ENCODE results near the gene TINAG. TPM values are rescaled to one million over a fixed set of nuclear protein-coding genes. Genes with fewer than 3 reads are reported as not detected.
A peak's percentile ranks its signal among the peaks of the same experiment; 100 is the strongest.
"Not testable (repeated sequence)": the region's sequence is repeated elsewhere in the genome, so short reads cannot be mapped to it uniquely, and the experiment has no call there.

Gene TINAG
- total RNA-seq, 3 donors from 2014 or later: 25.2 to 55.5 (median 28.1) TPM

DNA sequence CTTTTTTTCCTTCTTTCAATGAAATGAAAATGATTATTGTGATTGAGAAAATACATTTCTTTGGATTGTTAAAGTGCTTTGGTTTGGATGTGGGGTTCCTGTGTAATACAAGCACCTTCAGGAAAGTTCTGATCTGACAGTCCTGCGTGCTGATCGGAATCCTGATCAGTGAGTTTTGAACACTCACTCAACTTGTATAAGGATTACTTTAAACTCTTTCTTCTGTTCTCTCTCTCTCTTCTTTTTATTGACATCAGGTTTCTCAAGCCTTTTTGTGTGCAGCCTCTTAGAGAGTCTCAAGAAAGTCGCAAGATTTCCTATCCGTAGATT lies 710 bp downstream of the TINAG start:
- H3K36me3 ChIP-seq (ENCODE audit: low read depth): no peaks in the 10 kb centered on the region
- intact Hi-C loops (cut with DNase I, micrococcal nuclease): no loop called here
- DNase-seq (peak in 1 of 3 donors; percentile 13), ATAC-seq (no peak)
- no peaks in the 10 kb centered on the region for H3K9me3 ChIP-seq
- peak overlapping the region; percentile 4 for H3K4me3 ChIP-seq
- peaks cover 4% of the 10 kb centered on the region for H3K4me1 ChIP-seq (ENCODE audit: low read depth)
- TF ChIP-seq, protein P1, sequence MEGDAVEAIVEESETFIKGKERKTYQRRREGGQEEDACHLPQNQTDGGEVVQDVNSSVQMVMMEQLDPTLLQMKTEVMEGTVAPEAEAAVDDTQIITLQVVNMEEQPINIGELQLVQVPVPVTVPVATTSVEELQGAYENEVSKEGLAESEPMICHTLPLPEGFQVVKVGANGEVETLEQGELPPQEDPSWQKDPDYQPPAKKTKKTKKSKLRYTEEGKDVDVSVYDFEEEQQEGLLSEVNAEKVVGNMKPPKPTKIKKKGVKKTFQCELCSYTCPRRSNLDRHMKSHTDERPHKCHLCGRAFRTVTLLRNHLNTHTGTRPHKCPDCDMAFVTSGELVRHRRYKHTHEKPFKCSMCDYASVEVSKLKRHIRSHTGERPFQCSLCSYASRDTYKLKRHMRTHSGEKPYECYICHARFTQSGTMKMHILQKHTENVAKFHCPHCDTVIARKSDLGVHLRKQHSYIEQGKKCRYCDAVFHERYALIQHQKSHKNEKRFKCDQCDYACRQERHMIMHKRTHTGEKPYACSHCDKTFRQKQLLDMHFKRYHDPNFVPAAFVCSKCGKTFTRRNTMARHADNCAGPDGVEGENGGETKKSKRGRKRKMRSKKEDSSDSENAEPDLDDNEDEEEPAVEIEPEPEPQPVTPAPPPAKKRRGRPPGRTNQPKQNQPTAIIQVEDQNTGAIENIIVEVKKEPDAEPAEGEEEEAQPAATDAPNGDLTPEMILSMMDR (IDR thresholded peaks at IDR 0.05): no peak

DNA sequence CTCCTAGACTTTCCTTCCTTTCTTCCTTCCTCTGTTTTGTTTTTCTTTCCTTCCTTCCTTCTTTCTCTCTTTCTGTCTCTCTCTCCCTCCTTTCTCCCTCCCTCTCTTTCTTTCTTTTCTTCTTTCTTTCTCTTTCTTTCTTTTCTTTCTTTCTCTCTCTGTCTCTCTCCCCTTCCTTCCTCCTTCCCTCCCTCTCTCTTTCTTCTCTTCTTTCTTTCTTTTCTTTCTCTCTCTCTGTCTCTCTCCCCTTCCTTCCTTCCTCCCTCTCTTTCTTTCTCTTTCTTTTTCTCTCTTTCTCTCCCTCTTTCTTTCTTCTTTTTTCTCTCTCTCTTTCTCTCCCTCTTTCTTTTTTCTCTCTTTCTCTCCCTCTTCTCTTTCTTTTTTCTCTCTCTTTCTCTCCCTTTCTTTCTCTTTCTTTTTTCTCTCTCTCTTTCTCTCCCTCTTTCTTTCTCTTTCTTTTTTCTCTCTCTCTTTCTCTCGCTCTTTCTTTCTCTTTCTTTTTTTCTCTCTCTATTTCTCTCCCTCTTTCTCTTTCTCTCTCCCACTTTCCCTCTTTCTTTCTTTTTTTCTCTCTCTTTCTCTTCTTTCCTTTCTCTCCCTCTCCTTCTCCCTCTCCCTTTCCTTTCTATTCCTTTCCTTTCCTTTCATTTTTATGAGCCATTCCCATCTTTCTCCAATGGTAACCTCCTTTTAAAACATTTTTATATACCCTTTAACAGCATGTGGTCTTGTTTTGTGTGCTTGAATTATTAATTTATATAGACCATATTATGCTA lies 2.3 kb downstream of the TINAG start:
- no peaks in the 10 kb centered on the region for H3K9me3 ChIP-seq
- ATAC-seq (no peak), DNase-seq (no peak)
- intact Hi-C loops (cut with DNase I, micrococcal nuclease): no loop called here
- peaks cover 4% of the 10 kb centered on the region for H3K4me1 ChIP-seq (ENCODE audit: low read depth)
- H3K4me3 ChIP-seq: no peak overlapping the region
- no peaks in the 10 kb centered on the region for H3K36me3 ChIP-seq (ENCODE audit: low read depth)
- TF ChIP-seq, protein P1 (IDR thresholded peaks at IDR 0.05): no peak

DNA sequence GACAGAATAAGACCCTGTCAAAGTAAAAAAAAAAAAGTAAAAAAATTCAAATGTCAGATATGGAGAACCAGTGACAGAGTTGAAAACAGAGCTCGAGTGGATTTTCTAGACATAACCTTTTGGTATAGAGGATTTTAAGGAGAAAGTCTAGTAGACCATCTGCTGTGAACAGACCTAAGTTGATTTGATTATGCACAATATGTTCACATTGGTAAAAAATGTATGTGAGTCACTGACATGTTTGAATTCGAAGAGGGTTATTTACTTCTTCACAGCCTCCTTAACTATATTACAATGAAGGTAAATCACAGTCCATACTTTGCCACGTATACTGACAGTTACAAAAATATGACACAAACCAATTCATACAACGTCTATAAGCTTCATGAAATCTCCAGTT lies 7.4 kb downstream of the TINAG start:
- ATAC-seq (no peak), DNase-seq (no peak)
- H3K36me3 ChIP-seq (ENCODE audit: low read depth): no peaks in the 10 kb centered on the region
- TF ChIP-seq, protein P1 (IDR thresholded peaks at IDR 0.05): no peak
- no peaks in the 10 kb centered on the region for H3K9me3 ChIP-seq
- peaks cover 4% of the 10 kb centered on the region for H3K4me1 ChIP-seq (ENCODE audit: low read depth)
- intact Hi-C loops (cut with DNase I, micrococcal nuclease): no loop called here
- H3K4me3 ChIP-seq: no peak overlapping the region

DNA sequence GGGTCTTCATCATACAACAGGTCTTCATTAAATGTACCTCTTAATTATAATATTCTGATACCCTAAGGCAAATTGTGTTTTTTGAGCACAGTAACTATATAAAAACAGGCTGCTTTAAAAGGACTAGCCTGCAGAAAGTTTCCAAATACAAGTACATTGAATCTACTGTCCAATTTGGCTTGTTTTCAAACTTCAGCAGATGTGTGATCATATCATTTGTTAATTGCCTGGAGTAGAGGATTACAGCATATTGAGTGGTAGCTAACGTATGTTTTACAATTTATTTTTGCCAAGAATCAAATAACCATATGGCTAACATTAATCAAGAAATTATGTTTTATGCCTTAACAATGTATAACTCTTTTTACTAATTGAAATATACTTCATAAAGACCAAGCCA lies 12.6 kb downstream of the TINAG start:
- Histone ChIP-seq H3K36me3 (ENCODE audit: low read depth) (no peaks in the 10 kb centered on the region), H3K9me3 (no peaks in the 10 kb centered on the region), H3K4me1 (ENCODE audit: low read depth) (no peaks in the 10 kb centered on the region), H3K4me3 (no peak overlapping the region)
- intact Hi-C loops (cut with DNase I, micrococcal nuclease): no loop called here
- TF ChIP-seq, protein P1 (IDR thresholded peaks at IDR 0.05): no peak
- DNase-seq (no peak), ATAC-seq (no peak)

DNA sequence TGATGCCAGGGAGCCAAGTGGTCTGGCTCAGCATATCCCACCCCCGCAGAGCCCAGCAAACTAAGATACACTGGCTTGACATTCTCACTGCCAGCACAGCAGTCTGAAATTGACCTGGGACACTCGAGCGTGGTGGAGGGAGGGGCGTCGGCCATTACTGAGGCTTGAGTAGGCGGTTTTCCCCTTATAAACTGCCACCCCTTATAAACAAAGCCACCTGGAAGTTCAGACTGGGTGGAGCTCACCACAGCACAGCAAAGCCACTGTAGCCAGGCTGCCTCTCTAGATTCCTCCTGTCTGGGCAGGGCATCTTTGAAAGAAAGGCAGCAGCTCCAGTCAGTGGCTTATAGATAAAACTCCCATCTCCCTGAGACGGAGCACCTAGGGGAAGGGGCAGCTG lies 19.4 kb downstream of the TINAG start:
- no peaks in the 10 kb centered on the region for H3K4me1 ChIP-seq (ENCODE audit: low read depth)
- intact Hi-C loops (cut with DNase I, micrococcal nuclease): no loop called here
- H3K4me3 ChIP-seq: no peak overlapping the region
- TF ChIP-seq, protein P1 (IDR thresholded peaks at IDR 0.05): no peak
- H3K9me3 ChIP-seq: peaks cover 22% of the 10 kb centered on the region
- DNase-seq (no peak), ATAC-seq (no peak)
- H3K36me3 ChIP-seq (ENCODE audit: low read depth): no peaks in the 10 kb centered on the region

DNA sequence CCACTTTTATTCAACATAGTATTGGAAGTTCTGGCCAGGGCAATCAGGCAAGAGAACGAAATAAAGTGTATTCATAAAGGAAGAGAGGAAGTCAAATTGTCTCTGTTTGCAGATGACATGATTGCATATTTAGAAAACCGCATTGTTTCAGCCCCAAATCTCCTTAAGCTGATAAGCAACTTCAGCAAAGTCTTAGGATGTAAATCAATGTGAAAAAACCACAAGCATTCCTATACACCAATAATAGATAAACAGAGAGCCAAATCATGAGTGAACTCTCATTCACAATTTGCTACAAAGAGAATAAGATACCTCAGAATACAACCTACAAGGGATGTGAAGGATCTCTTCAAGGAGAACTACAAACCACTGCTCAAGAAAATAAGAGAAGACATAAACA lies 23.3 kb downstream of the TINAG start:
- DNase-seq; ATAC-seq; H3K4me1 ChIP-seq (ENCODE audit: low read depth); H3K36me3 ChIP-seq (ENCODE audit: low read depth); intact Hi-C loops (cut with DNase I, micrococcal nuclease); H3K4me3 ChIP-seq: not testable (repeated sequence)
- H3K9me3 ChIP-seq: peaks cover 19% of the 10 kb centered on the region
